Lower lobe of right lung (tissue), 2 donors: Measurements from ENCODE around the gene USP38. TPM values are rescaled to one million over a fixed set of nuclear protein-coding genes. Genes with fewer than 3 reads are reported as not detected.
A peak's percentile ranks its signal among the peaks of the same experiment; 100 is the strongest.
"Not testable (repeated sequence)": the region's sequence is repeated elsewhere in the genome, so short reads cannot be mapped to it uniquely, and the experiment has no call there.

Experiments used
- ATAC-seq, 2 donors: fragments of 200-7000 bp; cut with Tn5 transposase; one replicate each; pipeline ENCODE4 v1.9.1; 2020 to 2022; ENCODE audit warnings: mild to moderate bottlenecking in 2 of 2, moderate library complexity in 2 of 2
- DNase-seq: peaks from one replicate; pipeline ENCODE4 v3.0.0-alpha.2; 2020
- H3K27ac ChIP-seq: fragments of 200-600 bp; one replicate; pipeline ENCODE4 v1.8.0; 2022
- H3K27me3 ChIP-seq: fragments of 200-600 bp; one replicate; pipeline ENCODE4 v1.8.0; 2022; ENCODE audit warnings: low read depth
- H3K36me3 ChIP-seq: fragments of 200-600 bp; one replicate; pipeline ENCODE4 v1.8.0; 2022; ENCODE audit warnings: mild to moderate bottlenecking
- H3K4me1 ChIP-seq: fragments of 200-600 bp; one replicate; pipeline ENCODE4 v1.8.0; 2022
- H3K4me3 ChIP-seq: fragments of 200-600 bp; one replicate; pipeline ENCODE4 v1.8.0; 2022; ENCODE audit warnings: mild to moderate bottlenecking
- H3K9me3 ChIP-seq: fragments of 200-600 bp; one replicate; pipeline ENCODE4 v1.8.0; 2022
- CTCF ChIP-seq: fragments of 200-600 bp; IDR thresholded peaks from one replicate; pipeline ENCODE4 v1.8.0; 2022; ENCODE audit warnings: antibody characterized with exemption, mild to moderate bottlenecking
- intact Hi-C: fragments of 100-400 bp; cut with DNase I; formaldehyde crosslinking; loops from one replicate; pipeline ENCODE4 v1.11.0; 2022
- total RNA-seq: library from RNA; stranded (reverse); fragmentation: NEBNext Ultra II Directional; extraction: Animal tissue kit (Norgen Biotek cat#: 25700); gene quantifications from one replicate; pipeline ENCODE4 v1.2.1, GENCODE V29; 2021
- donor health status: DM: no; HTN: yes; CAD: no; lungs with severe emphysema.

Gene USP38
- total RNA-seq, 1 donor from 2014 or later, result 25.6 TPM

- TF ChIP-seq CTCF, result no peak
- H3K36me3 ChIP-seq, result peaks cover 55% of the 10 kb centered on the region
- H3K27me3 ChIP-seq, result no peaks in the 10 kb centered on the region
- H3K4me3 ChIP-seq, result no peak overlapping the region
- ATAC-seq, result no peak
- no peak overlapping the region for H3K27ac ChIP-seq
- H3K4me1 ChIP-seq, result peaks cover 7% of the 10 kb centered on the region
- intact Hi-C loops, result no loop called here
- no peak for DNase-seq
- no peaks in the 10 kb centered on the region for H3K9me3 ChIP-seq
These were observed 31.2 kb downstream of the USP38 start for GRCh38 chr4:143215873-143216272.

- intact Hi-C loops, result no loop called here
- H3K4me1 ChIP-seq, result peaks cover 6% of the 10 kb centered on the region
- ATAC-seq, result peak; percentile 34 to 74
These were observed 39.5 kb downstream of the USP38 start for GRCh38 chr4:143224255-143224654.

GRCh38 chr4:143225167-143225566 is 40.5 kb downstream of the USP38 start:
- ATAC-seq (no peak), DNase-seq (no peak)
- Histone ChIP-seq H3K4me1 (peaks cover 6% of the 10 kb centered on the region), H3K9me3 (no peaks in the 10 kb centered on the region), H3K36me3 (peaks cover 27% of the 10 kb centered on the region), H3K4me3 (no peak overlapping the region), H3K27me3 (no peaks in the 10 kb centered on the region), H3K27ac (no peak overlapping the region)
- no peak for TF ChIP-seq CTCF
- intact Hi-C loops, result no loop called here

More at GRCh38 chr4:143224255-143224654, 39.5 kb downstream of the USP38 start:
- DNase-seq, result no peak
- Histone ChIP-seq H3K27me3 (no peaks in the 10 kb centered on the region), H3K27ac (no peak overlapping the region), H3K36me3 (peaks cover 30% of the 10 kb centered on the region), H3K4me3 (no peak overlapping the region), H3K9me3 (no peaks in the 10 kb centered on the region)
- no peak for TF ChIP-seq CTCF

- ATAC-seq (no peak), DNase-seq (no peak)
- Histone ChIP-seq H3K9me3 (no peaks in the 10 kb centered on the region), H3K4me1 (no peaks in the 10 kb centered on the region), H3K27ac (no peak overlapping the region), H3K4me3 (no peak overlapping the region), H3K36me3 (no peaks in the 10 kb centered on the region), H3K27me3 (no peaks in the 10 kb centered on the region)
- intact Hi-C loops, result no loop called here
- no peak for TF ChIP-seq CTCF
These were observed 46.0 kb downstream of the USP38 start for GRCh38 chr4:143230683-143231082.

GRCh38 chr4:143232277-143232676 is 47.6 kb downstream of the USP38 start:
- no peaks in the 10 kb centered on the region for H3K36me3 ChIP-seq
- H3K9me3 ChIP-seq, result no peaks in the 10 kb centered on the region
- no peaks in the 10 kb centered on the region for H3K4me1 ChIP-seq
- no peak overlapping the region for H3K27ac ChIP-seq
- ATAC-seq, result no peak
- no peak for DNase-seq
- intact Hi-C loops, result no loop called here
- H3K4me3 ChIP-seq, result no peak overlapping the region
- TF ChIP-seq CTCF, result no peak
- no peaks in the 10 kb centered on the region for H3K27me3 ChIP-seq

- ATAC-seq (no peak), DNase-seq (no peak)
- H3K4me1 ChIP-seq, result no peaks in the 10 kb centered on the region
- no peaks in the 10 kb centered on the region for H3K27me3 ChIP-seq
- no peak overlapping the region for H3K27ac ChIP-seq
- no peak for TF ChIP-seq CTCF
- H3K4me3 ChIP-seq, result no peak overlapping the region
- intact Hi-C loops, result no loop called here
- H3K36me3 ChIP-seq, result no peaks in the 10 kb centered on the region
- H3K9me3 ChIP-seq, result no peaks in the 10 kb centered on the region
These were observed 49.4 kb downstream of the USP38 start for GRCh38 chr4:143234153-143234552.

- H3K9me3 ChIP-seq, H3K4me1 ChIP-seq, H3K4me3 ChIP-seq, H3K27me3 ChIP-seq, intact Hi-C loops, DNase-seq, H3K27ac ChIP-seq, H3K36me3 ChIP-seq, ATAC-seq: not testable (repeated sequence)
These were observed 52.5 kb downstream of the USP38 start for GRCh38 chr4:143237195-143237594.
